Activated CD4-positive, CD25-positive, alpha-beta regulatory T cell treated with anti-CD3 and anti-CD28 coated beads, Interleukin-2, amount 50 U/mL, for 24 hours (primary cell): Measurements from ENCODE around the gene TTYH1.

ENCODE experiments used
- ATAC-seq, 2 donors: fragments of 150-1000 bp; cut with Tn5 transposase; one replicate each; pipeline ENCODE4 v1.10.0; 2021; ENCODE audit warnings: mild to moderate bottlenecking in 1 of 2, moderate library complexity in 1 of 2

Gene TTYH1

DNA sequence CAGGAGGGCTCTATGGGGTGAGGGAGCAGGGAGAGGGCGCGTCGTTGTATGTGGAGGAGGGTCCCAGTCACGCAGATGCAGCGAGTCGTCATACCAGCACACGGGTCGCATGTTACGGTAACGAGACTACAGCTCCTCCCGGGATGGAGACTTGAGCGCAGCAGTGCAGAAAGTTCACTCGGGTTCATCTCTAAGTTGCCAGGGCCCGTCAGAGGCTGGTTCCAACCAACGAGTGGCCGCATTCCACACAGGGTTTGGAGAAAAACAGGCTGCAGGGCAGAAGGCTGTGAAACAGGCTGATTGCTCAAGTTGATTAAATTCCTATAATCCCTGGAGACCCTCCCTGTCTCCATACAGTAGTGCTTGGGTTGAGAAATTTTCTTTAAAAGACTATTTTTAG, 21.9 kb upstream of the TTYH1 start:
- no peak for ATAC-seq

DNA sequence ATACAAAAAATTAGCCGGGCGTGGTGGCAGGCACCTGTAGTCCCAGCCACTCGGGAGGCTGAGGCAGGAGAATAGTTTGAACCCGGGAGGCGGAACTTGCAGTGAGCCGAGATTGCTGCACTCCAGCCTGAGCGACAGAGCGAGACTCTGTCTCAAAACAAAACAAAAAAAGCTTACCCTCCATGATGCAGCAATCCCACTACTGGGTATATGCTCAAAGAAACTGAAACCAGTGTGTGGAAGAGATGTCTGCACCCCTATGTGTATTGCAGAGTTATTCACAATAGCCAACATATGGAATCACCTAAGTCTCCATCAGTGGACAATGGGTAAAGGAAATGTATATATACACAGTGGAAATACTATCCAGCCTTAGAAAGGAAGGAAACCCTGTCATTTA, 19.6 kb upstream of the TTYH1 start:
- ATAC-seq, result no peak

DNA sequence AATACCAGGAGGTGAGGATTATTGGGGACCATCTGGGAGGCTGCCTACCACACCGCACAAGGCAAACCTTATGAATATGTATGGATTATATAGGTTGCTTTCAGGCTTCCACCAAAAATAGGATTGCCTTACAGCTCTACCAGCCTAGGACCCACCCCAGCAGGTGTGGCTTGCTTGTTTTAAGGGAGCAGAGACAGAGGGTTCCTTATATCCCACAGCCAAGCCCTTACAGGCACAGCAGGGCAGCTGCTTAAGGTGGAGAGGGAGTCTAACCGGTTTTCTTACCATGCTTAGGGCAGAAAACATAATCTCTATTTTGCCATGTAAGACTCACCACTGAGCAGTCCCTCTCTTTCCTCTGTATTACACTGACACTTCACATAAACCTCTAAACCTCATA, 16.1 kb upstream of the TTYH1 start:
- ATAC-seq, result no peak

GRCh38 chr19:54400913-54401312, 14.4 kb upstream of the TTYH1 start:
- ATAC-seq, result no peak

GRCh38 chr19:54403054-54403453, 12.2 kb upstream of the TTYH1 start:
- ATAC-seq, result no peak

DNA sequence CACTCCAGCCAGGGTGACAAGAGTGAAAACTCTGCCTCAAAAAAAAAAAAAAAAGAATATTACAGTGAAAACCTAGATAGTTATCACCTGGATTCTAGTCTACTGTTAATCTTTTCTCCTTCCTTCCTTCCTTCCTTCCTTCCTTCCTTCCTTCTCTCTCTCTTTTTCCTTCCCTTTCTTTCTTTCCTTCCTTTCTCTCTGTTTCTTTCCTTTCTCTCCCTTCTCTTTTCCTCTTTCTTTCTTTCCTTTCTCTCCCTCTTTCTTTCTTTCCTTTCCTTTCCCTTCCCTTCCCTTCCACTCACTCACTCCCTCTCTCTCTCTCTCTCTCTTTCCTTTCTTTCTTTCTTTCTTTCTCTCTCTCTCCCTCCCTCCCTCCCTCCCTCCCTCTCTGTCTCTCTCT, 9.6 kb upstream of the TTYH1 start:
- ATAC-seq, result no peak

DNA sequence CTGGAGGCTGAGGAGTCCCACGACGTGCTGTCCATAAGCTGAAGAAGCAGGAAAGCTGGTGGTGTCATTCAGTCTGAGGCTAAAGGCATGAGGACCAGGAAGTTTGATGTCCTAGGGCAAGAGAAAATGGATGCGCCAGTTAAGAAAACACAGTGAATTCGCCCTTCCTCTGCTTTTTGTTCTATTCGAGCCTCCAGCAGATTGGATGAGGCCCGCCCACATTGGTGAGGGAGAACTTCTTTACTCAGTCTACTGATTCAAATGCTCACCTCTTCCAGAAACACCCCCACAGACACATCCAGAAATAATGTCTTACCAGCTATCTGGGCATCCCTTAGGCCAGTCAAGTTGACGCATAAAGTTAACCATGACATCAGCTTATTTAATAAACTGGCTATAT, 7.5 kb upstream of the TTYH1 start:
- no peak for ATAC-seq

- ATAC-seq, result no peak
These were observed 6.7 kb upstream of the TTYH1 start for GRCh38 chr19:54408456-54409026.

DNA sequence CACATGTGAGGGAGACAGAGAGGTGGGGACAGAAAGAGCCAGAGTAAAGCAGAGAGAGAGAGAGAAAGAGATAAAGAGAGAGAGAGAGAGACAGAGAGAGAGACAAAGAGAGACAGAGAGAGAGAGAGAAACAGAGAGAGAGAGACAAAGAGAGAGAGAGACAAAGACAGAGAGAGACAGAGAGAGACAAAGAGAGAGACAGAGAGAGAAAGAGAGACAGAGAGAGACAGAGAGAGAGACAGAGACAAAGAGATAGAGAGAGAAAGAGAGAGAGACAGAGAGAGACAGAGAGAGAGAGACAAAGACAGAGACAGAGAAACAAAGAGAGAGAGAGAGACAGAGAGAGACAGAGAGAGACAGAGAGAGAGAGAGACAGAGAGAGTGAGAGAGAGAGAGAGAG, 4.2 kb upstream of the TTYH1 start:
- no peak for ATAC-seq

DNA sequence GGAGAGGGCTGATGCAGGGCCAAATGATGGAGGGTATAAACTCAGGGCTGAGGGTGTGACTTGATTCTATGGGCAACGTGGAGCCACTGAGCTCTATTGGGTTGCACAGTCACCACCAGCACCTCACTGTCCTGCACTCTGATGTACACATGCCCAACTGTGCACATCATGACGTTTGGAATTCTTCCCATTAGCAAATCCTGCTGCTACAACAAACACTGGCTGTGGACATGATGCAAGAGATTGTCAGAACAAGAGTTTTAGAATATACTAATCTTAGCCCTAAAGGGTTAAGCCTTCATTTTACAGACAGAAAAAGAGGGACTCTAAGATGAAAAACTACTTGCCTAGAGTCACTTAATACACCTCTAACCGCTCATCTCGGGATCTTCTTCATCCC, 2.4 kb upstream of the TTYH1 start:
- no peak for ATAC-seq

- ATAC-seq, result no peak
These were observed 1.1 kb upstream of the TTYH1 start for GRCh38 chr19:54414156-54414555.

DNA sequence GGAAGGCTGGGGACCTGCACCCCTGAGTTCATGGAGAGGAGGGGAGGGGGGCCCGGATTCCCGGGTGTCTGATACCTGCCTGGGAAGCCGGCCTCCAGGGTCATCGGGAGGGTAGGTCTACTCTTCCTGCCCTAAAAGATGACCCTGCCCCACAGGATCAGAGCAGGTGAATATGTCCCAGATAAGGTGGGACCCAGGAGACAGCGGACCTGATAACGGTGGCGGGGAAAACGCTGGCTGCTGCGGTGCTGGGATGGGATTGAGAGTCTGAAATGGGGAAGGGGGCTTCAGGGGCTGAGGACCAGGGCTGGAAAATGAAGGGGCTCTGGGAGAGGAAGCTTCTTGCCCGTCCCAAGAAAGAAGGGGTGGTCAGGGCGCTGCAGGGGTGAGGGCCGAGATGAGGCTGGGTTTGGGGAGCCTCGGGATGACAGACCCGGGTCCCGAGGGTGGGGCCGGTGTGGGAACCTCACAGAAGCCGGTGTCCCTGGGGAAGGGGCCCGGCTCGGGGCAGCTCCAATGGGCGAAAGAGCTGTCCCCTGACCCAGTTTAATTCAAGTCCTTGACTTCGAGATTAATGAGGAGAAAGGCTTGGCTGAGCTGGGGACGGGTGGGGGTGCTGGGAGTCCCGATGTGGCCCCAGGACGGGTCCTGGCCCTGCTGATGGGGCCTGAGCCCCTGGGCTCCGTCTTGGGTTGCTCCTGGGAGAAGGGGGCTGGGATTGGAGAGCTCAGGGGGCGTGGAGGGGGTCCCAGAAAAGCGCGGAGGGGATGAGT, 823 bp downstream of the TTYH1 start:
- ATAC-seq, result no peak

DNA sequence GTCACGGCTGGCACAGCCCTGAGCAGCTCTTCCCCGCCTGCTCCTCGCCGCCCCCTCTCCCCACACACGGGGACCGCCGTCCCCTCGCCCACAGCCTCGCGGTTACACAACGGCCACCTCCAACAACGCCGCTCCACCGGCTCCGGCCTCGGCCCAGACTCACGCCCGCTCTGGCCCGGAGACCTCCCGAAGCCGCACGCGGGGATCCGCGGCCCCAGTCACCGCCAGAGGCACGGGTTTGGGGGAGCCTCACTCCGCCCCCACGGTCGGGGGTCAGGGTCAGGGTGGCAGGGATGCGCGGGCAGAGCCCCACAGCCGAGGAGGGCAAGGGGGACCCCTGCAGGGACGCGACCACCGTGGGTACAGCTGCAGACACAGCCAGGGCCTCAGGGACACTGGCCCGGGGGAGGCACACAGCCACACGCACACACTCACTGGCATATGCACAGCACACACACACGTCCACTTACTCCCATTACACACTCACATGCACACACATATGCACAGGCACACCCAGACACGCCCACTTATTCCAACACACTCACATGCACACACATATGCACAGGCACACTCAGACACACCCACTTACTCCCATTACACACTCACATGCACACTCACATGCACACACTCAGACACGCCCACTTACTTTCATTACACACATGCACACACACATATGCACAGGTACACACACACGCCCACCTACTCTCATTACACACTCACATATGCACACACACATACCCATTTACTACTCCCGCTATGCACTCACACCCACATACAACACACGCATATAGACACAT, 1.6 kb downstream of the TTYH1 start:
- no peak for ATAC-seq

- ATAC-seq, result peak; percentile 32 to 37
These were observed 3.0 kb downstream of the TTYH1 start for GRCh38 chr19:54418030-54418929.

- no peak for ATAC-seq
These were observed 3.9 kb downstream of the TTYH1 start for GRCh38 chr19:54418930-54419800.

- ATAC-seq, result no peak
These were observed 4.8 kb downstream of the TTYH1 start for GRCh38 chr19:54420068-54420382.

- ATAC-seq, result no peak
These were observed 5.3 kb downstream of the TTYH1 start for GRCh38 chr19:54420383-54421168.

- no peak for ATAC-seq
These were observed 5.9 kb downstream of the TTYH1 start for GRCh38 chr19:54421169-54421516.

DNA sequence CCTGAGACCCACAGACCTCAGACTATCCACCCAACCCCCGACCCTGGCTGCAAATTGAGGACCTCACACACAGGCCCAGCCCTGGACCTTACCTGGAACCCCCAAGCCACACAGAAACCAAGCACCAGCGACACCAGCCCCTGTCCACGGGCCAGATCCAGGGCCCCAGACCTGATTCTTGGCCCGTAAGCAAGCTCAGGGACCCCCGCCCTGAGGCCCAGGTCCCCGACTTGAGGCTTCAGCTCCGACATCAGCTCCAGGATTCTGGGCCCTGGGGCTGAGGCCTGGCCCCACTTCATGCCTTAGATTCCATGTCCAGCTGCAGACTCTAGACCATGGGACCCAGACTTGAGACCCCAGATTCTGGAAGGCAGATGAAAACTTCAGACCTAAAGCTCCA, 6.3 kb downstream of the TTYH1 start:
- no peak for ATAC-seq

DNA sequence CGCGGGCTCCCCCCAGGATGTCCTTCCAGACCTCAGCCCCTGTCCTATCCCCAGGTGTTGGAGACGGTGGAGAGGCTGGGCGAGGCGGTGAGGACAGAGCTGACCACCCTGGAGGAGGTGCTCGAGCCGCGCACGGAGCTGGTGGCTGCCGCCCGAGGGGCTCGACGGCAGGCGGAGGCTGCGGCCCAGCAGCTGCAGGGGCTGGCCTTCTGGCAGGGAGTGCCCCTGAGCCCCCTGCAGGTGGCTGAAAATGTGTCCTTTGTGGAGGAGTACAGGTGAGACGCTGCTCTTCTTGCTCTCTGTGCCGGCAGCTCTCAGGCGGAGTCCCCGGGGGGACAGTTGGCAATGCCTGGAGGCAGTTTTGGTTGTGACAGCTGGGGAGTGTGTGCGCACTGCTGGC, 6.9 kb downstream of the TTYH1 start:
- ATAC-seq, result no peak

DNA sequence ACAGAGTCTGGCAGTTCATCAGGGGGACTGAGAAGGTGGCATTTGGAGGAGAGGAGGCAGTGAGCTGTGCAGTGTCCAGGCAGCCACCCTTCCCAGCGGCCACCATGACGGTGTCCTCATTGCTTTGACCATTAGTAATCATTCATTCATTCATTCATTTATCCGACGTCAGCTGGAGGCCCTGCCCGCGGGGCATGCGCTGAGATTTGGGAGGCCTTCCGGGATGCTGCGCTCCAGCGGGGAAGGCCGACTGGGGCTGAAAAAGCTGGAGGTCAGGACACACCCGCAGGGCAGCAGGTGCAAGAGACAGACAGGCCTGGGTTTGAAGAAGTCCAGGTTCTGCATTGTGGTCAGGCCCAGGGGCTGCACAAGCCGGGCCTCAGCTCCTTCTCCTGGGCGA, 8.9 kb downstream of the TTYH1 start:
- no peak for ATAC-seq
